Activated naive CD4-positive, alpha-beta T cell treated with anti-CD3 and anti-CD28 coated beads, Interleukin-2, amount 50 U/mL, for 72 hours (primary cell): Measurements from ENCODE around the gene ZP2. TPM values are rescaled to one million over a fixed set of nuclear protein-coding genes. Genes with fewer than 3 reads are reported as not detected.
A peak's percentile ranks its signal among the peaks of the same experiment; 100 is the strongest.
"Not testable (repeated sequence)": the region's sequence is repeated elsewhere in the genome, so short reads cannot be mapped to it uniquely, and the experiment has no call there.

Experiments
- ATAC-seq, 2 donors: fragments of 150-1000 bp; cut with Tn5 transposase; 2 replicates each; pipeline ENCODE4 v1.10.0; 2021; ENCODE audit warnings: mild to moderate bottlenecking in 2 of 2, moderate library complexity in 2 of 2
- DNase-seq, 2 donors: peaks; one replicate each; pipeline ENCODE4 v3.0.0; 2021 to 2022; ENCODE audit warnings: low spot score in 2 of 2
- H3K27ac Mint-ChIP-seq, 2 donors: one replicate each; pipeline ENCODE4 v1.8.0; 2022; ENCODE audit warnings: mild to moderate bottlenecking in 2 of 2, mixed read lengths in 2 of 2
- H3K36me3 Mint-ChIP-seq, 2 donors: one replicate each; pipeline ENCODE4 v1.8.0; 2022; ENCODE audit warnings: mixed read lengths in 2 of 2
- H3K9me3 Mint-ChIP-seq, 2 donors: one replicate each; pipeline ENCODE4 v1.8.0; 2022; ENCODE audit warnings: mixed read lengths in 2 of 2
- total RNA-seq, 2 donors: library from RNA; stranded (reverse); gene quantifications; one replicate each; pipeline ENCODE4 v1.2.3, GENCODE V29; 2022

ZP2 gene
- total RNA-seq, result not detected

DNA sequence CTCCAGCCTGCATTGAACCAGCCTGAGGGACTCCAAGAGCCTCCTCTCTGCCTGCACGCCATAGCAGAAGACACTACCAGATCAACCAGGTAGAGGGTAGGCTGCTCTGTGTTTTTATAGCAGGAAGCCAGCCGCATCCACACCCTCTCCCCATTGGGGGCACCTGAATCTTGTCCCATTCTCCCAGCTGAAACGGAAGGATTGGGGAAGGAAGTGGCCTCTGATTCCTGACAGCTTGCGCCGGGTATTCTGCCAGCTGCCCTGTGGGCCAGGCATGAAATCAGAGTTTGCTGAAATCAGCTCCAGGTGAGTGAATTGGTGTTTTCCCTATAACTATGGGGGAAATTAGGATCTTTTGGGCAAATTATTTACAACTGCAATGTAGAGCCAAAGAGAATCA, at the start of gene ZP2:
Gene ZP2, minus strand, starts transcription at position 89 of the 400 bp plus-strand sequence. Its CDS starts 27 bp downstream, at position 62.
- no peak for DNase-seq
- H3K36me3 Mint-ChIP-seq, result no peaks in the 10 kb centered on the region
- no peak within 1 kb of the TSS for H3K27ac Mint-ChIP-seq
- ATAC-seq, result no peak
- H3K9me3 Mint-ChIP-seq, result no peaks in the 10 kb centered on the region

DNA sequence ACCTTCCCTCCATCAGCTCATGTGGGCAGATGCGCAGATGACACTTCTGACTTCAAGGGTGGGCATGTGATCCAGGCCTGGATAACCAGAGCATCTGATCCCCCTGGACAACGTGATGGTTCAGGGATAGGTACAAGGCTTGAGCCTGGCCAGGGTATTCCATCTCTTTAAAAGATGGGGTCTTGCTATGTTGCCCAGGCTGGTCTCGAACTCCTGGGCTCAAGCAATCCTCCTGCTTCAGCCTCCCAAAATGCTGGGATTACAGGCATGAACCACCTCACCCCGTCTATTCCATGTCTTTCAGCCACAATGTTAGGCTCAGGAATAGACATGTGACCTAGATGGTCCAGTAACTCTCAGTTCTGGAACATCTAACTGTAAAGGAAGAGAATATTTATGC, 45.9 kb upstream of the ZP2 start:
- no peaks in the 10 kb centered on the region for H3K9me3 Mint-ChIP-seq
- ATAC-seq (no peak), DNase-seq (no peak)
- no peaks in the 10 kb centered on the region for H3K36me3 Mint-ChIP-seq
- no peak overlapping the region for H3K27ac Mint-ChIP-seq

DNA sequence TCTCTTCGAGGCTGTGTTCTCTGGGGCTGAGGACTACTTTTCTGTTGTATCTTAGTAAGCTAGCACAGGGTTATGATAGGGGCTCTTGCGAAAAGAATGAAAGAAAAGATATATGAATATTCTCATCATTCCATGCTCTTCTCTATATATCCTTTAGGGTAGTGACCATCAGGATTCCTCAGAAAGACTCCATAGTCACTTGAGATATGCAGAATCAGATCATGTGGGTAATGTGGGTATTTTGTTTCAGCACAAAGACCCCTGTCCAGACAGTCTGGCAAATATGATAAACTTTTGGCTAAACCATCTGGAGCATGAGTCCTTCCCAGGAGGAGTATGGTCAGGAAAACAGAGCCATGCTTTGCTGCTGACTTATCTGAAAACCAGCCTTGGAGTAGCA, 45.3 kb upstream of the ZP2 start:
- DNase-seq (no peak), ATAC-seq (no peak)
- no peak overlapping the region for H3K27ac Mint-ChIP-seq
- no peaks in the 10 kb centered on the region for H3K36me3 Mint-ChIP-seq
- H3K9me3 Mint-ChIP-seq, result no peaks in the 10 kb centered on the region

DNA sequence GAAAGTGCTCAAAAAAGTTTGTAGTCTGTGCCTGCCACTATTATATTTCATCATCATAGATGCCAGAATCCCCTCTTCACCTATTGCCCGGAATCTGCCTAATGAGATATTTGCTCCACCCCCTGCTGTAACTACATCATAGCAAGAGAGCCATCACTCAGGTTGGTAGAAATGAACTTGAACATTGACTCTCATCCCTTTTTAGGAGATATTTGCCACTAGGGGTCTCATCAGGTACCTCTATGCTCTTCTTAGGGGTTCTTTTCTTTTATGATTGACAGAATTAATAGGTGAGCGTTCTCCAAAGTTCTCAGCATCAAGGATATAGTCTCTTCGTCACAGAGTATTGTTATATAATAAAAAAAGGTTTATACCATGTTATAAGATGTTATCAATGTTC, 42.1 kb upstream of the ZP2 start:
- Mint-ChIP-seq H3K9me3 (no peaks in the 10 kb centered on the region), H3K36me3 (no peaks in the 10 kb centered on the region), H3K27ac (no peak overlapping the region)
- DNase-seq, result no peak
- no peak for ATAC-seq

- H3K36me3 Mint-ChIP-seq, result no peaks in the 10 kb centered on the region
- no peaks in the 10 kb centered on the region for H3K9me3 Mint-ChIP-seq
- no peak overlapping the region for H3K27ac Mint-ChIP-seq
- DNase-seq, result no peak
- no peak for ATAC-seq
Measured at GRCh38 chr16:21250072-21250923, 38.9 kb upstream of the ZP2 start.

DNA sequence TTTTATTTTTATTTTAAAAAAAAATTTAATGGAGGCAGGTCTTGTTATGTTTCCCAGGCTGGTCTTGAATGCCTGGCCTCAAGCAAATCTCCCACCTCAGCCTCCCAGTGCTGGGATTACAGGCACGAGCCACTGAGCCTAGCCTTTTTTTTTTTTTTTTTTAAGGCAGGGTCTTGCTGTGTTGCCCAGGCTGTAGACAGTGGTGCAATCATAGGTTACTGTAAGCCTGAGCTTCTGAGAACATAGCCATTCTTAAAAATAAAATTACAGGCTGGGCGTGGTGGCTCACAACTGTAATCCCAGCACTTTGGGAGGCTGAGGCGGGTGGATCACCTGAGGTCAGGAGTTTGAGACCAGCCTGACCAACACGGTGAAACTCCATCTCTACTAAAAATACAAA, 36.8 kb upstream of the ZP2 start:
- ATAC-seq, H3K27ac Mint-ChIP-seq, H3K36me3 Mint-ChIP-seq, H3K9me3 Mint-ChIP-seq, DNase-seq: not testable (repeated sequence)

DNA sequence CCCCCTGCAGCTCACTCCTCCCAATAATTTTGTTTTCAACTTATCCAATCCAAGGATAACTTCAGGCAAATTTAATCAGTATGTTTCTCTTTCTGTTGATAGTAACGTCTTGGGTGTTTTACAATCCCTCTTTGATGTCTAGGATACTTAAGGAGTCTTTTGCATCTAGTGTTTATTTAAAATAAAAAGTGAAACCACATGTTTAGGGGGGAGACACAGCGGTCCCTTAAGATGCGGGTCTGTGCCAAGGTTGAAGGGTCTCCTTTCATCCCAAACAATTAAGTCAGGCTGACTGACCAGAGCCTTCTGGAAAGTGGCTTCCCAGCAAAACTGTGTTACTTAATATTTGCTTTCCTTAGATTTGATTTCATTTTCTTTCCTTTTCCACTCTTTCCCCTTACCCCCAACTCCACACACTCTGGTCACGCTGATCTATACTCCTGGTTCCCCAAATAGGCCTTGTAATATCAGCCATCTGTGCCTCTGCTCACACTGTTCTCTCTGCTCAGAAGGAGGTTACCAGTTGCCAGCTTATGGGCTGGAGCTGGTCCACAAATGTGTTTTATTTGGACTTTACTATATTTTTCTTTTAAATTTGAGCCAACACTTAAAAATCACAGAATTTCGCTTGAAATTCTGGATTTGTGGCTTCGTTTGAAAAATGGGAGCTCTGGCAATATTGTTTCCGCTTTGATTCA, 33.3 kb upstream of the ZP2 start:
- Mint-ChIP-seq H3K27ac (no peak overlapping the region), H3K9me3 (no peaks in the 10 kb centered on the region), H3K36me3 (no peaks in the 10 kb centered on the region)
- ATAC-seq (no peak), DNase-seq (no peak)

- ATAC-seq (no peak), DNase-seq (no peak)
- H3K36me3 Mint-ChIP-seq, result no peaks in the 10 kb centered on the region
- no peak overlapping the region for H3K27ac Mint-ChIP-seq
- no peaks in the 10 kb centered on the region for H3K9me3 Mint-ChIP-seq
Measured at GRCh38 chr16:21242756-21243155, 31.4 kb upstream of the ZP2 start.

DNA sequence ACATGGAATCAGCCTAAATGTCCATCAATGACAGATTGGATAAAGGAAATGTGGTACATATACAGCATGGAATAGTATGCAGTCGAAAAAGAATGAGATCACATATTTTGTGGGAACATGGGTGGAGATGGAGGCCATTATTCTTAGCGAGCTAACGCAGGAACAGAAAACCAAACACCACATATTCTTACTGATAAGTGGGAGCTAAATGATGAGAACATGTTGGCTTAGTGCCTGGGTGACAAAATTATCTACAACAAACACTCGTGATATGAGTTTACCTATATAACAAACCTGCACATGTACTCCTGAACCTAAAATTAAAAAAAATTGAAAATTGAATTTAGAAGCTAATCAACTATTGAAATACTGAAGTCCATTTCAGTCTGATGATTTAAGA, 28.3 kb upstream of the ZP2 start:
- DNase-seq (no peak), ATAC-seq (no peak)
- no peak overlapping the region for H3K27ac Mint-ChIP-seq
- H3K36me3 Mint-ChIP-seq, result no peaks in the 10 kb centered on the region
- H3K9me3 Mint-ChIP-seq, result no peaks in the 10 kb centered on the region

- ATAC-seq, result no peak
- no peak overlapping the region for H3K27ac Mint-ChIP-seq
- H3K36me3 Mint-ChIP-seq, result no peaks in the 10 kb centered on the region
- no peak for DNase-seq
- H3K9me3 Mint-ChIP-seq, result no peaks in the 10 kb centered on the region
Measured at GRCh38 chr16:21236831-21237230, 25.5 kb upstream of the ZP2 start.

GRCh38 chr16:21235199-21235585, 23.8 kb upstream of the ZP2 start:
- Mint-ChIP-seq H3K27ac (no peak overlapping the region), H3K9me3 (no peaks in the 10 kb centered on the region), H3K36me3 (no peaks in the 10 kb centered on the region)
- DNase-seq (no peak), ATAC-seq (no peak)

DNA sequence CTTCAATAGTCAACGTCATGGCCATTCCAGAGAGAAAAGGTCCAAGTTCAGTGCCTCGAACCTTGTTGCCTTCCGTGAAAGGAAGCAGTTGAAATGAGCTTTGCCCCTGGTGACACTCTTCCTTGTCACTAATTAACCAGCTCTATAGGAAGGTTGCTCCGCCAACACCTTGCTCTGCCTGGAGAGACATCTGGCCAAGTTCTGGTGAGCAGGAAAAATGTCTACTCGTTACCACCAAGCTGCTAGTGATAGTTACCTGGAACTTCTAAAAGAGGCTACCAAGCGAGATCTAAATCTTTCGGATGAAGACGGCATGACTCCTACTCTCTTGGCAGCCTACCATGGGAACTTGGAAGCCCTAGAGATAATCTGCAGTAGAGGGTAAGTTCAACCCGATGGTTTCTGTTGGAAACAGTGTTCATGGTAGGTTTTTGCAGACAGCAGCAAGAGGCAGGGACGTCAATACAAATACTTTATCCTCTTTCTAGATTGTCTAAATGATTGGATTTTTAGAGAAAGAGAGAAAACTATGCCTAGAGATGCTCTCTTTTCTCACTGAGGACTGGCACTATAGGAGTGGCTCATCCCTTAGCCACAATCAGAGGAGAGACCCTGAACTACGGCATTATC, 22.3 kb upstream of the ZP2 start, which contains the start of gene ANKS4B:
Gene ANKS4B, plus strand, starts transcription at position 179 of the 630 bp plus-strand sequence. Its CDS starts 39 bp downstream, at position 218.
- Mint-ChIP-seq H3K27ac (no peak within 1 kb of the TSS), H3K9me3 (no peaks in the 10 kb centered on the region), H3K36me3 (no peaks in the 10 kb centered on the region)
- no peak for ATAC-seq
- DNase-seq, result no peak

DNA sequence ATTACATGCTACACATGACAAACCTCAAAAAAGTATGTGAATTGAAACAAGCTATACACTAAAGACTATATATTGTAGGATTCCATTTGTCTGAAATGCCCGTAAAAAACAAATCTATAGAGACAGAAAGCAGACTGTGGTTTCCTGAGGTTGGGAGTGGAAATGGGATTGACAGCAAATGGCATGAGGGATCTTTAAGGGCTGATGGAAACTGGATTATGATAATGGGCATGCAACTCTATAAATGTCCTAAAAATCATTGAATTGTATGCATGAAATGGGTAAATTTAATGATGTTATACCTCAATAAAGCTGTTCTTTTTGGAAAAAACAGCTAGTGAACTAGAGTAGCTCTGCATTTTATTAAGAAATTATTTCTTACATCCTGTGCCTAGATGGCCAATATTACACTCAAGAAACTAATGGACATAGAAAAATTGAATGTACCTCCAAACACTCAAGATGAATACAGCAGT, 21.7 kb upstream of the ZP2 start:
- no peak overlapping the region for H3K27ac Mint-ChIP-seq
- H3K9me3 Mint-ChIP-seq, result no peaks in the 10 kb centered on the region
- DNase-seq, result no peak
- H3K36me3 Mint-ChIP-seq, result no peaks in the 10 kb centered on the region
- ATAC-seq, result no peak

GRCh38 chr16:21228361-21228872, 17.0 kb upstream of the ZP2 start:
- Mint-ChIP-seq H3K27ac (no peak overlapping the region), H3K36me3 (no peaks in the 10 kb centered on the region), H3K9me3 (no peaks in the 10 kb centered on the region)
- DNase-seq, result no peak
- no peak for ATAC-seq

DNA sequence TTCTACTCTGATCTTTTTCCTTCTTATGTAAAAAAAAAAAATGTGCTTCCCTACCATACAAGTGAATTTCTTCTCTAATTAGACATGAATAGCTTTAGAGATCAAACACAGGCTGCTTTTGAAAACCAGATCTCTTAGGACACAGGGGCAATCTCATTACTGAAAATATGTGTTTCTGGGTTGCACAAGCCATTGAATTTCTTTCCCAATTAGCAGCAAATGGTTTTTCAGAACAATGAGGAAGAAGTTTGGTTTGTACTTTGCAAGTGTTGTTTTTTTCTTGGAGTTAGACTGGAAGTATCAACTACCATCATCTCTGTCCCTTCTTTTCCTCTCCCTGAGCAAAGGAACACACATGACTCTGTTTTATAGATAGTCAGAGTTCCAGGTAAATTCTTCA, 16.5 kb upstream of the ZP2 start:
- Mint-ChIP-seq H3K36me3 (no peaks in the 10 kb centered on the region), H3K9me3 (no peaks in the 10 kb centered on the region), H3K27ac (peak overlapping the region in 1 of 2 donors; percentile 18)
- DNase-seq, result no peak
- ATAC-seq, result no peak

DNA sequence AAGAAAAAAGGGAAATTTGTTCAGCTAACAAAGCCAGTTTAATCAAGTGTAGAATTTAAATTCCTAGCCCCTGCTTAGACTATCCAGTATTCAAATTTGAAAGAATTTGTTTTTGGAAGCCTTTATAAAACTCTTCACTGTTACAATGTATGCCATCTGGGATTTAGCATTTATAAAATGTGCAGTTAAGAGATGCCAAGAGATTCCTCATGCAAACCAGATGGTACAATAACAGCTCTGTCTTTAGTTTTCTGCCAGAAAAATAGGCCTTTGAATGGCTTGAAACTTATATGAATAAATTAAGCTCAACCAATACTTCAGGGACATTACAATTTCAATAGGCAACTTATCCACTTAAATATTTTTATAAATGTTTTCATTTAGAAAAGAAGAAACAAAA, 15.4 kb upstream of the ZP2 start:
- no peak for DNase-seq
- no peak for ATAC-seq
- Mint-ChIP-seq H3K36me3 (no peaks in the 10 kb centered on the region), H3K9me3 (no peaks in the 10 kb centered on the region), H3K27ac (no peak overlapping the region)

- DNase-seq (no peak), ATAC-seq (peak in 1 of 2 donors; percentile 66)
- Mint-ChIP-seq H3K36me3 (no peaks in the 10 kb centered on the region), H3K9me3 (no peaks in the 10 kb centered on the region), H3K27ac (peak overlapping the region in 1 of 2 donors; percentile 7)
Measured at GRCh38 chr16:21224800-21225199, 13.4 kb upstream of the ZP2 start.
